ENCODE results near the gene IL19.

DNA sequence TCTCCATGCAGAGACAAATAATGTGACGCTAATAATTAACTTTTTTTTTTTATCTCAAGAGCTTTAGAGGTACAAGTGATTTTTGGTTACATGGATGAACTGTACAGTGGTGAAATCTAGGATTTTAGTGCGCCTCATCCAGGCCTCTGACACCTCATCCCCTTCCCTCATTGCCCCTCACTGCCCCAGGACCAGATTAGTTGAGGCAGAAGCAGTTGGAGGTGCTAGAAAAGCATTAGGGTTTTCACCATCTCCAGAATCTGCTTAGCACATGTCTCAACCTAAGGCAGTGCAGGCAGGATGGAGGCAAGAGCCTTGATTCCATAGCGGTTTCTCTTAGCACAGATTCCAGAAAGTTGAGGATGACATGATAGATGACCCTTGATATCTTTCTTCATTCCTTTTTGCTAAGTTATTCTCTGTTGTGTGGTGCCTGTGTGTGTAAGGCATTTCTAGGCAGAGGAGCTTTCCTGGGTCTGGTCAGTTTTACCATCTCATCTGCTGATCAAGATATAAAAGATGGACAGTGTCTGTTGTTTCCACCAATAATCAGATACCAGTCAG, 18.0 kb downstream of the IL19 start:
- TF ChIP-seq EZH2 (IDR thresholded peaks at IDR 0.05; ENCODE audit: borderline replicate concordance, low read depth, low read length, severe bottlenecking) (no peak), CTCF (IDR thresholded peaks at IDR 0.05; ENCODE audit: borderline replicate concordance, extremely low read depth, low read length, poor library complexity, severe bottlenecking) (no peak)
